Measurements from ENCODE around the gene CPZ. TPM values are rescaled to one million over a fixed set of nuclear protein-coding genes. Genes with fewer than 3 reads are reported as not detected.

CPZ gene
- total RNA-seq, 1 experiment from 2014 or later = 9.1 TPM

- BruUV-seq (replicated peaks) = no TSS peak
- Histone ChIP-seq H3K27ac (no peak overlapping the region), H3K9me2 (ENCODE audit: insufficient read depth) (no peaks in the 10 kb centered on the region), H2AFZ (no peak overlapping the region), H3K36me3 (ENCODE audit: low read depth) (no peaks in the 10 kb centered on the region), H3K27me3 (ENCODE audit: insufficient read depth, low read depth) (peaks cover 61% of the 10 kb centered on the region), H3F3A (ENCODE audit: insufficient read depth, low read depth) (no peaks in the 10 kb centered on the region), H3K4me2 (no peak overlapping the region), H4K20me1 (ENCODE audit: insufficient read depth) (no peaks in the 10 kb centered on the region), H3K79me2 (ENCODE audit: low read depth) (no peaks in the 10 kb centered on the region), H3K9me3 (ENCODE audit: insufficient read depth, low read depth) (no peaks in the 10 kb centered on the region), H3K4me3 (no peak overlapping the region), H3K4me1 (replicated peaks; ENCODE audit: insufficient read depth) (no peaks in the 10 kb centered on the region)
- ChIA-PET CTCF (no interaction called here), POLR2A (ENCODE audit: unreplicated experiment) (no interaction called here)
- intact Hi-C loops (cut with micrococcal nuclease; ENCODE audit: unreplicated experiment) = no loop called here
- no peak for DNase-seq
- TF ChIP-seq CTCF (conservative IDR thresholded peaks at IDR 0.05) (no peak), EZH2 (IDR thresholded peaks at IDR 0.05; ENCODE audit: low read depth) (no peak)
Observed at GRCh38 chr4:8656185-8656517, 63.6 kb downstream of the CPZ start.

GRCh38 chr4:8656711-8657380, 64.3 kb downstream of the CPZ start:
- Histone ChIP-seq H3K27ac (no peak overlapping the region), H3K4me1 (replicated peaks; ENCODE audit: insufficient read depth) (no peaks in the 10 kb centered on the region), H3K27me3 (ENCODE audit: insufficient read depth, low read depth) (peaks cover 54% of the 10 kb centered on the region), H4K20me1 (ENCODE audit: insufficient read depth) (no peaks in the 10 kb centered on the region), H3K4me3 (no peak overlapping the region), H2AFZ (no peak overlapping the region), H3K79me2 (ENCODE audit: low read depth) (no peaks in the 10 kb centered on the region), H3F3A (ENCODE audit: insufficient read depth, low read depth) (no peaks in the 10 kb centered on the region), H3K9me2 (ENCODE audit: insufficient read depth) (no peaks in the 10 kb centered on the region), H3K4me2 (no peak overlapping the region), H3K36me3 (ENCODE audit: low read depth) (no peaks in the 10 kb centered on the region), H3K9me3 (ENCODE audit: insufficient read depth, low read depth) (no peaks in the 10 kb centered on the region)
- CTCF ChIA-PET = no interaction called here
- POLR2A ChIA-PET (ENCODE audit: unreplicated experiment) = no interaction called here
- DNase-seq = no peak
- TF ChIP-seq EZH2 (IDR thresholded peaks at IDR 0.05; ENCODE audit: low read depth) (no peak), CTCF (conservative IDR thresholded peaks at IDR 0.05) (no peak)
- intact Hi-C loops (cut with micrococcal nuclease; ENCODE audit: unreplicated experiment) = no loop called here
- no TSS peak for BruUV-seq (replicated peaks)

- H4K20me1 ChIP-seq (ENCODE audit: insufficient read depth) = no peaks in the 10 kb centered on the region
- no peaks in the 10 kb centered on the region for H3K36me3 ChIP-seq (ENCODE audit: low read depth)
- H3K27me3 ChIP-seq (ENCODE audit: insufficient read depth, low read depth) = peaks cover 49% of the 10 kb centered on the region
- ChIA-PET CTCF (no interaction called here), POLR2A (ENCODE audit: unreplicated experiment) (no interaction called here)
- no peaks in the 10 kb centered on the region for H3F3A ChIP-seq (ENCODE audit: insufficient read depth, low read depth)
- no peak overlapping the region for H2AFZ ChIP-seq
- H3K27ac ChIP-seq = no peak overlapping the region
- no peak overlapping the region for H3K4me2 ChIP-seq
- no peaks in the 10 kb centered on the region for H3K9me3 ChIP-seq (ENCODE audit: insufficient read depth, low read depth)
- no peak for TF ChIP-seq EZH2 (IDR thresholded peaks at IDR 0.05; ENCODE audit: low read depth)
- no peak for TF ChIP-seq CTCF (conservative IDR thresholded peaks at IDR 0.05)
- no peak for DNase-seq
- BruUV-seq (replicated peaks) = no TSS peak
- H3K4me1 ChIP-seq (replicated peaks; ENCODE audit: insufficient read depth) = no peaks in the 10 kb centered on the region
- no peak overlapping the region for H3K4me3 ChIP-seq
- intact Hi-C loops (cut with micrococcal nuclease; ENCODE audit: unreplicated experiment) = no loop called here
- no peaks in the 10 kb centered on the region for H3K79me2 ChIP-seq (ENCODE audit: low read depth)
- H3K9me2 ChIP-seq (ENCODE audit: insufficient read depth) = no peaks in the 10 kb centered on the region
Observed at GRCh38 chr4:8657381-8658088, 65.0 kb downstream of the CPZ start.
